ENCODE measurements around the gene DKKL1.

Gene DKKL1

GRCh38 chr19:49343123-49343522 is 20.6 kb upstream of the DKKL1 start:
- no peak for TF ChIP-seq EZH2 (IDR thresholded peaks at IDR 0.05; ENCODE audit: borderline replicate concordance, low read depth, low read length, severe bottlenecking)
- TF ChIP-seq CTCF (IDR thresholded peaks at IDR 0.05; ENCODE audit: borderline replicate concordance, extremely low read depth, low read length, poor library complexity, severe bottlenecking): no peak
- DNase-seq (no peak), ATAC-seq (ENCODE audit: insufficient read depth, low read depth) (no peak)
- H4K20me1 ChIP-seq (ENCODE audit: insufficient read depth, low read length): no peaks in the 10 kb centered on the region
- no peak overlapping the region for H3K27ac ChIP-seq (ENCODE audit: low read length)
- H3K9ac ChIP-seq (ENCODE audit: low read depth, low read length): no peak overlapping the region
- H3K4me1 ChIP-seq (ENCODE audit: insufficient read depth, low read length): no peaks in the 10 kb centered on the region
- no peak overlapping the region for H2AFZ ChIP-seq (ENCODE audit: low read depth, low read length)
- no peak overlapping the region for H3K4me2 ChIP-seq (ENCODE audit: insufficient read depth, low read length)
- no peaks in the 10 kb centered on the region for H3K27me3 ChIP-seq (ENCODE audit: insufficient read depth, low read length, poor library complexity)
- no peaks in the 10 kb centered on the region for H3K36me3 ChIP-seq (ENCODE audit: insufficient read depth, low read length)
- H3K79me2 ChIP-seq (ENCODE audit: insufficient read depth, low read length): no peaks in the 10 kb centered on the region
- H3K9me3 ChIP-seq (ENCODE audit: insufficient read depth, low read length, severe bottlenecking): no peaks in the 10 kb centered on the region
- H3K4me3 ChIP-seq (ENCODE audit: low read depth in 1 of 2, low read length in 2 of 2): no peak overlapping the region

DNA sequence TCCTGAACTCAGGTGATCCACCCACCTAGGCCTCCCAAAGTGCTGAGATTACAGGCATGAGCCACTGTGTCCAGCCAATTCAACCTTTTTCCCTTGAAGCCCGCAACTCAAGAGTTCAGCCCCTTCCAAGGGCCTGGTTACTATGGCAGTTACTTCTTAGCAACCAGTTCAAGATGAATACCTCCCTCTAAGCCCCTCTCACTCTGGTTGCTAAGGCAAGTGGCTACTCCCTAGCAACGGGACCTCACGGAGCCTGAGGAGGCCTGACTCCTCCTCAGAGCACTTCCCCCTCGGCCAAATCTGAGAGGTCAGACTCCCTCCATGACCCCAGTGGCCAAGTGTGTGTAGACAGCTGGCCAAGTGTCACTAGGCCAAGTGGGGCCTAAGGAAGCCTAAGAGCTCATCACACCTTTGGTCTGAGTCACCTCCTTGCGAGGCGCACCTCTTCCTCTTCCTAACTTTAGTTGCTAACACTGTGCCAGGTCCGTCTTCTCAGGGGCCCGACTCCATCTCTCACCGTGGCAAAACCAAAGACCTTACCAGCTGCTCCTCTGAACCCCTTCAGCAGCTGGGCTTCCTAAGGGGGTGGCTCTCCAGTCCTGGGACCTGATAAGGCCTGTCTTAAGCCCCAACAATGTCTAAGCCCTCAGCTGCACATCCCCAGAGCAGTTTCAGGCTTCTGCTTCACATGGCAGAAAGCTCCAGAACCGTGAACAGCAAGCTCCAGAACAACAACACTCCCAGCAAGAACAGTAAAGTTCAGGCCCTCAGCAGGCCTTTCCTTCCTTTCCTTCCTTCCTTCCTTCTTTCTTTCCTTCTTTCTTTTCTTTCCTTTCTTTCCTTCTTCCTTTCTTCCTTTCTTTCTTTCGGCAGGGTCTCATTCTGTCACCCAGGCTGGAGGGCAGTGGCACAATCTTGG is 18.9 kb upstream of the DKKL1 start:
- Histone ChIP-seq H3K79me2 (ENCODE audit: insufficient read depth, low read length) (no peaks in the 10 kb centered on the region), H3K4me2 (ENCODE audit: insufficient read depth, low read length) (no peak overlapping the region), H3K4me1 (ENCODE audit: insufficient read depth, low read length) (no peaks in the 10 kb centered on the region), H3K36me3 (ENCODE audit: insufficient read depth, low read length) (no peaks in the 10 kb centered on the region), H3K9ac (ENCODE audit: low read depth, low read length) (no peak overlapping the region), H3K27me3 (ENCODE audit: insufficient read depth, low read length, poor library complexity) (no peaks in the 10 kb centered on the region), H3K4me3 (ENCODE audit: low read depth in 1 of 2, low read length in 2 of 2) (no peak overlapping the region), H3K27ac (ENCODE audit: low read length) (no peak overlapping the region), H4K20me1 (ENCODE audit: insufficient read depth, low read length) (no peaks in the 10 kb centered on the region), H2AFZ (ENCODE audit: low read depth, low read length) (no peak overlapping the region), H3K9me3 (ENCODE audit: insufficient read depth, low read length, severe bottlenecking) (no peaks in the 10 kb centered on the region)
- ATAC-seq (ENCODE audit: insufficient read depth, low read depth): no peak
- DNase-seq: no peak
- TF ChIP-seq EZH2 (IDR thresholded peaks at IDR 0.05; ENCODE audit: borderline replicate concordance, low read depth, low read length, severe bottlenecking) (no peak), CTCF (IDR thresholded peaks at IDR 0.05; ENCODE audit: borderline replicate concordance, extremely low read depth, low read length, poor library complexity, severe bottlenecking) (no peak)

DNA sequence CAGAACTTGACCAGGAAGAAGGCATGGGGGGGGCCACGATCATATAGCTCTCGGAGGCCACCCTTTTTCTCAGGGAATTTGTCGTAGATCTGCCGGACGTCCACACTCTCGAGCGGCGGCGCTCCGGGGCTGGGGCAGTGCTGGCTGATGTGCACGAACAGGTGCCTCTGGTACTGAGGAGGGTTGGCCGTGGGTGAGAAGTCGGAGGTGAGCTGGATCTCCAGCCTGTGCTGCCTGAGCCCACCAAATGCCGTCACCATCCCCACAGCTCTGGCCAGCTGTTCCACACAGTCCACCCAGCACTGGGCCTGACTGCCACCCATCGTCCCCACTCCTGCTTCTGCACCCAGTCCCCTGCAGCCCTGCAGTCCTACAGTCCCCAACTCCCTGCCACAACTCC is 16.5 kb upstream of the DKKL1 start:
- Histone ChIP-seq H2AFZ (ENCODE audit: low read depth, low read length) (no peak overlapping the region), H3K36me3 (ENCODE audit: insufficient read depth, low read length) (no peaks in the 10 kb centered on the region)

More for the DNA sequence above, 16.5 kb upstream of the DKKL1 start:
- Histone ChIP-seq H3K4me2 (ENCODE audit: insufficient read depth, low read length) (no peak overlapping the region), H3K4me1 (ENCODE audit: insufficient read depth, low read length) (no peaks in the 10 kb centered on the region), H3K27me3 (ENCODE audit: insufficient read depth, low read length, poor library complexity) (no peaks in the 10 kb centered on the region), H3K27ac (ENCODE audit: low read length) (no peak overlapping the region), H3K79me2 (ENCODE audit: insufficient read depth, low read length) (no peaks in the 10 kb centered on the region), H3K9ac (ENCODE audit: low read depth, low read length) (no peak overlapping the region), H3K4me3 (ENCODE audit: low read depth in 1 of 2, low read length in 2 of 2) (no peak overlapping the region), H3K9me3 (ENCODE audit: insufficient read depth, low read length, severe bottlenecking) (no peaks in the 10 kb centered on the region), H4K20me1 (ENCODE audit: insufficient read depth, low read length) (no peaks in the 10 kb centered on the region)
- TF ChIP-seq EZH2 (IDR thresholded peaks at IDR 0.05; ENCODE audit: borderline replicate concordance, low read depth, low read length, severe bottlenecking): no peak
- no peak for TF ChIP-seq CTCF (IDR thresholded peaks at IDR 0.05; ENCODE audit: borderline replicate concordance, extremely low read depth, low read length, poor library complexity, severe bottlenecking)
- no peak for ATAC-seq (ENCODE audit: insufficient read depth, low read depth)
- DNase-seq: no peak

Data from DND-41 (cell line).